Raji (cell line): Measurements from ENCODE around the gene UBASH3A.

ENCODE experiments used
- POLR2A ChIP-seq: IDR thresholded peaks from 2 replicates; pipeline ENCODE4 v1.6.1; 2011; ENCODE audit warnings: low read depth, low read length, control low read depth; ENCODE audit not compliant: insufficient read depth

UBASH3A gene, protein sequence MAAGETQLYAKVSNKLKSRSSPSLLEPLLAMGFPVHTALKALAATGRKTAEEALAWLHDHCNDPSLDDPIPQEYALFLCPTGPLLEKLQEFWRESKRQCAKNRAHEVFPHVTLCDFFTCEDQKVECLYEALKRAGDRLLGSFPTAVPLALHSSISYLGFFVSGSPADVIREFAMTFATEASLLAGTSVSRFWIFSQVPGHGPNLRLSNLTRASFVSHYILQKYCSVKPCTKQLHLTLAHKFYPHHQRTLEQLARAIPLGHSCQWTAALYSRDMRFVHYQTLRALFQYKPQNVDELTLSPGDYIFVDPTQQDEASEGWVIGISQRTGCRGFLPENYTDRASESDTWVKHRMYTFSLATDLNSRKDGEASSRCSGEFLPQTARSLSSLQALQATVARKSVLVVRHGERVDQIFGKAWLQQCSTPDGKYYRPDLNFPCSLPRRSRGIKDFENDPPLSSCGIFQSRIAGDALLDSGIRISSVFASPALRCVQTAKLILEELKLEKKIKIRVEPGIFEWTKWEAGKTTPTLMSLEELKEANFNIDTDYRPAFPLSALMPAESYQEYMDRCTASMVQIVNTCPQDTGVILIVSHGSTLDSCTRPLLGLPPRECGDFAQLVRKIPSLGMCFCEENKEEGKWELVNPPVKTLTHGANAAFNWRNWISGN

GRCh38 chr21:42403611-42404231, at the start of gene UBASH3A:
TSS of gene UBASH3A (plus strand) at chr21:42403902. CDS start at chr21:42403946, 44 bp downstream.
- no peak for TF ChIP-seq POLR2A

GRCh38 chr21:42356046-42356445, 47.7 kb upstream of the UBASH3A start:
- no peak for TF ChIP-seq POLR2A

DNA sequence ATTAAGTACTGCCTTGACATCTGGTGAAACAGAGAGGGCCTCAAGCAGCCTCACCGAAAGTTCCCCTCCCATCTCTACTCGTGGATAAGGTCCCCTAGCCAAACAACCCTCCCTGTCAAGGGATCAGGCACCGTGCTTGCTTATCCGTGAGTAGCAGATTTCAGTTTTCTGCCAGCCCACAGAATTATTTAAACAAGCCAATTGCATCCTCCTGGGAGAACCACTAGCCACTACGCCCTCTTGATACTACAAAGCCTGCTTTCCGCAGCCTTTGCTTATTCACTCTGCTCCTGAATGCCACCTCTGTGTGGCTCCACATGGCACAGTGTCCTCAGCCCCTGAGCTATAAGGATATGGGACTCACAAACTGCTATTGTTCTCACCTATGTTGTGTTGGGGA, 47.1 kb upstream of the UBASH3A start:
- TF ChIP-seq POLR2A = no peak

DNA sequence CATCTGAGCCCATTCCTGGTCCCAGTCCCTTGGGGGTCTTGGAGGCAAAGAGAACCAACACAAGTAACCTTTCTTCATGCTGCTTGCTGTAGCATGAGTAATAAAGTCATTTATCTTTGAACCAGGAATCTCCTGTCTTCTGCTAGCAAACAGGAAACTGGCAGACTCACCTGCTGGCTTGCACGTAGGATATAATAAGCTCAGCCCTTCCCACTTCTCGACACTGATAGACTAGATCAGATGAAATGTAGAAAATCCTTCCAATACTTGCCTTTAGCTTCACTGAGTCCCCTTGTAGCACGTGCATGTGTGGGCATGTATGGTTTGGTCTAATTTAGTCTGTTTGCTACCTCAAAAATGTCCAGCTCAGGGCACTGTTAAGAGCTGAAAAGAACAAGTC, 46.4 kb upstream of the UBASH3A start:
- no peak for TF ChIP-seq POLR2A

GRCh38 chr21:42358261-42358660, 45.4 kb upstream of the UBASH3A start:
- no peak for TF ChIP-seq POLR2A

- no peak for TF ChIP-seq POLR2A
Observed at GRCh38 chr21:42358937-42359336, 44.8 kb upstream of the UBASH3A start.

GRCh38 chr21:42360317-42360716, 43.4 kb upstream of the UBASH3A start:
- no peak for TF ChIP-seq POLR2A

GRCh38 chr21:42361286-42361685, 42.4 kb upstream of the UBASH3A start:
- TF ChIP-seq POLR2A = no peak

GRCh38 chr21:42362198-42362597, 41.5 kb upstream of the UBASH3A start:
- no peak for TF ChIP-seq POLR2A

DNA sequence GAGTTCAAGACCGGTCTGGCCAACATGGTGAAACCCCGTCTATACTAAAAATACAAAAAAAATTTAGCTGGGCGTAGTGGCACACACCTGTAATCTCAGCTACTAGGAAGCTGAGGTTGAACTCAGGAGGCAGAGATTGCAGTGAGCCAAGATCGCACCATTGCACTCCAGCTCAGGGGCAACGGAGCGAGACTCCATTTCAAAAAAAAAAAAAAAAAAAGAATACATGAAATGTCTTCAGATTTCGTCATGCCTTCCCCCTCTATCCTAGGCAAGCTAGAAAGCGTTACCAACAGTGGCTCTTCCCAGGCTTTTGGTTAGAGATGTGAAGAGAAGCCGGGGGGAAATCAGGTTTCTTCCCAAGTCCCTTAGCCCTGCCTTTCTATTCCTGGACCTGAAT, 41.0 kb upstream of the UBASH3A start:
- TF ChIP-seq POLR2A = no peak

GRCh38 chr21:42363312-42363711, 40.4 kb upstream of the UBASH3A start:
- TF ChIP-seq POLR2A = no peak

GRCh38 chr21:42364304-42364865, 39.3 kb upstream of the UBASH3A start:
- no peak for TF ChIP-seq POLR2A

- no peak for TF ChIP-seq POLR2A
Observed at GRCh38 chr21:42365770-42366169, 37.9 kb upstream of the UBASH3A start.

GRCh38 chr21:42366292-42367010, 37.3 kb upstream of the UBASH3A start, which contains the start of gene TFF1:
TSS of gene TFF1 (minus strand) at chr21:42366535. CDS start at chr21:42366495, 40 bp downstream.
- no peak for TF ChIP-seq POLR2A
